Lower leg skin (tissue), 4 donors: ENCODE measurements around the gene TFRC. TPM values are rescaled to one million over a fixed set of nuclear protein-coding genes. Genes with fewer than 3 reads are reported as not detected.

ENCODE experiments used
- DNase-seq, 2 donors: peaks; one replicate each; pipeline ENCODE4 v3.0.0-alpha.2; 2019; ENCODE audit warnings: low spot score in 2 of 2
- H3K4me3 ChIP-seq: fragments of 200-600 bp; sonication (generic); 2 replicates; pipeline ENCODE4 v1.5.1; 2017; ENCODE audit warnings: mild to moderate bottlenecking, low read depth; ENCODE audit not compliant: poor library complexity, severe bottlenecking
- CTCF ChIP-seq, 3 donors: fragments of 450-650 bp; IDR thresholded peaks; one replicate each; pipeline ENCODE4 v1.5.1; 2016; ENCODE audit warnings: antibody characterized with exemption in 3 of 3, mild to moderate bottlenecking in 3 of 3, moderate library complexity in 2 of 3
- POLR2A ChIP-seq, 2 donors: fragments of 450-650 bp; IDR thresholded peaks; one replicate each; pipeline ENCODE4 v1.6.1; 2016 to 2017; ENCODE audit warnings: antibody characterized with exemption in 2 of 2, mild to moderate bottlenecking in 1 of 2, moderate library complexity in 1 of 2
- WGBS, 2 donors: methylation state at CpG; one replicate each; pipeline ENCODE4 v1.1.5; 2018; 5-methylcytosine and 5-hydroxymethylcytosine counted together
- intact Hi-C: fragments of 100-400 bp; cut with DNase I; formaldehyde crosslinking; loops from one replicate; pipeline ENCODE4 v1.15.0; 2023; ENCODE audit warnings: low total_unique reads
- total RNA-seq, 4 donors: library from RNA; depleted of rRNA; stranded (reverse); fragments of >200 nt; gene quantifications; one replicate each; pipeline ENCODE4 v1.1.0, GENCODE V29; 2016

The TFRC gene
- total RNA-seq, 4 donors from 2014 or later, result 48.3 to 73.5 (median 59.6) TPM

- 56 to 59% methylated on average over 16 of the region's 16 CpGs for WGBS, 2 donors
- DNase-seq, result no peak
- H3K4me3 ChIP-seq, result no peak overlapping the region
- TF ChIP-seq POLR2A (IDR thresholded peaks at IDR 0.05), result no peak
- TF ChIP-seq CTCF (IDR thresholded peaks at IDR 0.05), result no peak
- intact Hi-C loops, result no loop called here
These were observed 40.3 kb upstream of the TFRC start for GRCh38 chr3:196122021-196122687.

GRCh38 chr3:196121066-196121465 lies 39.2 kb upstream of the TFRC start:
- H3K4me3 ChIP-seq, result no peak overlapping the region
- DNase-seq, result no peak
- WGBS, 2 donors, result 88 to 90% methylated on average over 11 of the region's 11 CpGs
- TF ChIP-seq POLR2A (IDR thresholded peaks at IDR 0.05) (no peak), CTCF (IDR thresholded peaks at IDR 0.05) (no peak)
- intact Hi-C loops, result no loop called here

GRCh38 chr3:196120291-196120951 lies 38.5 kb upstream of the TFRC start:
- intact Hi-C loops, result no loop called here
- no peak overlapping the region for H3K4me3 ChIP-seq
- DNase-seq, result peak in 1 of 2 donors; percentile 32
- TF ChIP-seq CTCF (IDR thresholded peaks at IDR 0.05) (no peak), POLR2A (IDR thresholded peaks at IDR 0.05) (no peak)
- WGBS, 2 donors, result 56 to 62% methylated on average over 7 to 12 of the region's 14 CpGs

- intact Hi-C loops, result no loop called here
- WGBS, 2 donors, result 77 to 81% methylated on average over 6 of the region's 6 CpGs
- H3K4me3 ChIP-seq, result no peak overlapping the region
- TF ChIP-seq POLR2A (IDR thresholded peaks at IDR 0.05) (no peak), CTCF (IDR thresholded peaks at IDR 0.05) (no peak)
- no peak for DNase-seq
These were observed 35.9 kb upstream of the TFRC start for GRCh38 chr3:196117809-196118208.

- WGBS, 2 donors, result 78 to 93% methylated on average over 3 of the region's 3 CpGs
- TF ChIP-seq POLR2A (IDR thresholded peaks at IDR 0.05), result no peak
- TF ChIP-seq CTCF (IDR thresholded peaks at IDR 0.05), result no peak
- intact Hi-C loops, result no loop called here
- DNase-seq, result no peak
- H3K4me3 ChIP-seq, result no peak overlapping the region
These were observed 33.8 kb upstream of the TFRC start for GRCh38 chr3:196115678-196116083.
